ENCODE measurements around the gene PTBP2.

Gene PTBP2

DNA sequence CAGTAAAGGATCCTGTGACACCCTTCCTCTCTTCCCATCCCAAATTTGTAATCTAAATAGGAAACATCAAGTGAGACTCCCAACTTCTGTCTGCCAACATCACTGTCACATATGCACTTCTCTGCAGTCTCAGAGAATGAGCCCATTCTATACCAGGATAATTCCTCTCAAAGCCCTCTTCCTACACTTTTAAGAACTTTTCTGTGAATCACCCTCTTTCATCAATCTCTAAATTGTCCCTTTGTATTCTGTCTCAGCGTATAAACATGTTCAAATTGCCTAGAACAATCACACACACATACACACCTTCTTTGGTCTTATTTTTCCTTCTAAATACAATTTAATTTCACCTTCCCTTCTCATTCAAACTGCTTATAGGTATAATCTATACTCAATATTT, 111.8 kb downstream of the PTBP2 start:
- no peak for DNase-seq

DNA sequence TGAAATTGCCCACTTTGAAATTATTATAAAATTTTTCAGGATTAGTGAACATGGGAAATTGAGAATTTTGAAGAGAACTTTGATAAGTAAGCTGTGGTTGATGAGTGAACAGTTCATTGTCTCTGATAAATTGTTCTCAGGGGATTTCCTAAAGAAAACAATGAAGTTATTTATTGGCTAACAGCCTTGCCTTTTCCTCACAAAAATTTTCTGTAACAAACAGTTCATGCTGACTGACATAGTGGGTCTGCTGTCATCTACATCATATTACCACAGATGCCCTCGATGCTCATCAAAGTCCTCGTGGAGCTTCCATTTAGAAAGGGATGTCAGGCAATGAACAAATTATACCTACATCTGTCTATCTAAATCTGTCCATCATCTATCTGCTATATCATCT, 113.4 kb downstream of the PTBP2 start:
- DNase-seq, result no peak

DNA sequence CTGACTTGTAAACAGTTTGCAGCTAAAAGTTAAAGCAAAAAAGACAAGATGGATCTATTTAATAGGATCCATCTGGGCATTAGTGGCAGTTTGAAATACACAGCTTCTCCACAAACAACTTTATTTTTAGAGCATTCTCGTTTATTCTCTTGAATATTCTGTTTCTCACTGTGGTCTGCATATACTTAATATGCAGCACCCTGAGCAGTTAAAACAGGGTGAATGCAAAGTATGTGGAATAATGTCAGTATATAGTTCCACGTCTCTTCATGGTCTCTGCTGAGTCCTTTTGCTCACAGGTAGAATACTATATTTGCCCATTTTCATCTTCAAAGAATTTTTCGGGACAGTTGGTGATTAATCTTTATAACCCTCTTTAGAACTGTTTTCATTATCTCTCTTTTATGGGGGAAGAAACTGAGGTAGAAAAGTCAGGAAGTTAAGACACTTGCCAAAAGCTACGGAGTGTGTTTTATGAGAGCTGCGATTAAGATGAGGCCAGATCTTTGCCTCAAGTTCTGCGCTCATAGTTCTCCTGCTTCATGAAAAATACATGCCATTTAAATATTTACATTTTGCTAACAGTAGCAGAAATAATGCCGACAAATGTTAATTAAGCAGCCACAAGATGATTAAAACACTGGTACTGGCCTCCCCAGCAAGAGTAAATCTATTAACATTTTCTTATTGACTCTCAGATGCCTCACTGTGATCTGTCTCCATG, 115.6 kb downstream of the PTBP2 start:
- DNase-seq, result no peak

DNA sequence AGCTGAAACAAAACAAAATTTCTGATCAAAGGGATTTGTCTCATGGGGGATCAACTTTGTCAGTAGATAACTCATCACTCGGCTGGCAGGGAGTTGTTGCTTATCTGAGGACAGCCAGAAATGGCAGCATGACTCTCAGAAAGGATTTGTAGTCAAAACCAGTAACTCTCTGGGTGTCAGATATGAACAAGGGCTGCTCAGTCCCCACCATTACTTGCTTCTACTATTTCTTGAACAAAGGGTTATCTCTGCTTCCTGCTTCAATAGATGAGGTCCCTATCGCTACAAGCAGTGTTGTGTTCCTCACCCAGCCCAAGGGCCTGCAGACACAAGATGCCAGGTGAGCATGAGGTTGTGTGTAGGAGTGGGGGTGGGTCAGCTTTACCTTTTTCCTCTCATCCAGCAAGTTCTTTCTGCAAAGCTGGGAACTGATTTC, 116.2 kb downstream of the PTBP2 start:
- no peak for DNase-seq

DNA sequence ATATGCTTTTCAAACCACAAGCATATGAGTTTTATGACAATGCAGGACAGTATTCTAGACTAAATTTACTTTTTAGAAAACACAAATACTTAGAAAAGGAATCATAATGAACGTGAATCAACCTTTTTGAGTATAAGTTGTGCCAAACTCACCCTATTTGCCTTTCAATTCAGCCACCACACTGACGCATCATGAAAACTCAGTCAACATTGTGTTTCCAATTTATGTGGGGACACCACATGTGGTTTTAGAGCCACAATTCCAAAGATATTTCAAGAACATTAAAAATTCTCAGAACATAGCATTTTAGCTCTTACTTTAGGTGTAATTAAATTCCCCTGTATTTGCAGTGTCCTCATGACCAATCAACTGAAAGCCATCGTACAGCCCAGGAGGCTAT, 118.8 kb downstream of the PTBP2 start:
- DNase-seq, result no peak

DNA sequence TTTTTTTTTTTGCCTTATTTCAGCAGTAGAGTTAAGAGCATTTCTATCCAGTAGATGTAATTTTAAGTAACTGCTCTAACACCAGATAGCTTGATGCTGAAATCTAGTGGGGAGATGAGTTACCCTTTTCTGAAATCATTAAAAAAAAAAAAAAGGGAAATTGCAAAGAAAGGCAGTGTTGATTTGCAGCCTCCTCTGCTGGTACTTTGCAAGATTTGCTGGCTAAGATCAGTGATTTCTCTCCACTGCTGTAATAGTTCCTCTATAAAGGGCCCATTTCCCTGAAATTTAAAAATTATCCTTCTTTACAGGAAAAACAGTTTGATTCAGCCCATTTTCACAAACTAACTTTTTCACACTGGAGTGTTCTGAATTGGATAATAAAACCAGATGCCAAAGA, 120.6 kb downstream of the PTBP2 start:
- DNase-seq, result no peak

DNA sequence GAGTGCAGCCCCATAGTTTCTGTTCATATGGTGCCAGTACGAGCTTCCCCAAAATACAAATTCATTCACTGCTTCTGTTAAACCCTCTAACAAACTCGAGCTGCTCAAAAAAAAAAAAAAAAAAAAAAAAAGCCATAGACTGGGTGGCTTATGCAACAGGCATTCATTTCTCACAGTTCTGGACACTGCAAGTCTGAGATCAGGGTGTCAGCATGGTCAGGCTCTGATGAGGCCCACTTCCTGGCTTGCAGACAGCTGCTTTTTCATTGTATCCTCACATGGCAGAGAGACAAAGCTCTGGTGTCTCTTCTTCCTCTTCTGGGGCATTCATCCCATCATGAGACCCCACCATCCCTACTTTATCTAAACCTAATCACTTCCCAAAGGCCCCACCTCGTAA, 121.6 kb downstream of the PTBP2 start:
- DNase-seq, result no peak

DNA sequence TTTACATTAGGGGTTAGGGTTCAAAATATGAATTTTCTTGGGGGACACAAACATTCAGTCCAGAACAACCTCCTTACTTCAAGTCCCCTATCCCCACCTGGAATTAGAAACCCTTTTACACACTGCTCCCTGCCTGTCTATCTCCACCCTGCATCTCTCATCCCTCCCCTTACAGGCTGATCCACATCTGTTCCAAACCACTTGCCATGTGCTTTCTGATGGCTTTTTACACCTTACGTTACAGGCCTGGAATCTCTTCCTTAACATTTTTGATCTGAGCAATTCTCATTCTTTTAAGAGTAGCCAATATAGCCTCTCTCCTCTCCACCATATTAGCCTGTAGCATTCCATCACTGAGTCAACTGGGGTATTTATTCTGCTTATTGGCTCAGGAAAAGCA, 122.0 kb downstream of the PTBP2 start:
- DNase-seq, result no peak

DNA sequence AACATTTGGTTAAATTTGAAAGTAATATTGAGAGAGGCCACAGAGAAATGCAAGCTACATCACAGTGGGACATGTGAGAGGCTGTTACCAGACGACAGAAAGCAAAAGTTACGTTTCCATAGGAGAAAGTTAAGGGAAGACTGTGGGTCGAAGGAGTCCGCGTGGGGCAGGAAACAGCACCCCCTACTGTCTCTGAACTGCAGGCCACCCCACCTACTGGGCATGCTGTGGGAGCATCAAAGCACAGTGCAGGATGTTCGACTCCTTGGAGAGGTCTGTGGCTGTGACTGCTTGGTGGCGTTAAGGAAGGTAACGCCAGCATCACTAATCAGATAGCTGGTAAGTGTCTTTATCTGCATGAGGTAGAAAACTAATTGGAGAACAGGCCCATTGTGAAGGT, 123.9 kb downstream of the PTBP2 start:
- DNase-seq, result no peak

DNA sequence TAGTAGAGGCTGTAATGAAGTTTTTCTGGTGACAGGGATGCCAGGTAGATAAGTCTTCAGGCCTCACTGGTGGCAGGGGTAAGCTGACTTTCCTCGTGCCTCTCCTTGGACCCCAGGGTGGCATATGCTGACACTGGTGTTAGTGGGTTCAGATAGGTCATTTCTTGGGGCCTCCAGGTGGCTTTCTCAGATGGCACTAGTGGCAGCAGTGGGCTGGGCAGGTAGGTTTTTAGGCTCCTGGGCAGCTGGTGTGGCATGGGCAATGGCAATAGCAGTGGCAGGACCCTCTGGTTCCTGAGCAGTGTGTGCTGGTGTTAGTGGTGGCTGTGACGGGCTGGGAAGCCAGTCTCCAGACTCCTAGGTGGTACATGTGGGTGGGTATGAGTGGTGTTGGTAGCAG, 140.3 kb downstream of the PTBP2 start:
- no peak for DNase-seq

DNA sequence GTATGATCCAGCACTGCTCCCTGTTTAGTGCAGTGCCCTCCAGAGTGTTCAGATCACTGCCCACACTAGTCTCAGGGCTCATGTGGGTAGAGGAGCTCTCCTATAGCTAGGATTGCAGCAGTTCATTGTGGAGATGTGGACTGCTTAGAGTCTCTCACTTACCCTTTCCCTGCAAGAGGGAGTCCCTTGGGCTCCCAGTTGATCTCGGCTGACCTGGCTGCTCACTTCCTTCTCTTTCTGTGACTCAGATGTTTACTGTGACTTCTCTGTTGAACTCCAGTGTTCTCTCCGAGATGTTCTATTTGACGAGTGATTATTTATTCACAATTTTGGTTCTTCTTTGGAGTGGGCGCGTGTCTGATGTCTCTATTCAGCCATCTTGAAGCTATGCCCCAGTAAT, 141.9 kb downstream of the PTBP2 start:
- no peak for DNase-seq

Measured in NCI-H510A treated with DMSO at 0.1 percent for 48 hours (cell line).